Measurements from ENCODE around the gene ASTN1.

Gene ASTN1

GRCh38 chr1:177043597-177043996 lies 120.9 kb downstream of the ASTN1 start:
- no peak for TF ChIP-seq CTCF (IDR thresholded peaks at IDR 0.05; ENCODE audit: control insufficient read depth, insufficient read depth, low read depth, low read length, missing control alignments)
- no peak overlapping the region for H3K4me3 ChIP-seq (ENCODE audit: control insufficient read depth, low read depth, low read length)
- no peak for DNase-seq (ENCODE audit: low read depth)

- no peak for TF ChIP-seq CTCF (IDR thresholded peaks at IDR 0.05; ENCODE audit: control insufficient read depth, insufficient read depth, low read depth, low read length, missing control alignments)
- no peak for DNase-seq (ENCODE audit: low read depth)
- no peak overlapping the region for H3K4me3 ChIP-seq (ENCODE audit: control insufficient read depth, low read depth, low read length)
Observed at GRCh38 chr1:177035586-177035985, 128.9 kb downstream of the ASTN1 start.

GRCh38 chr1:177033628-177034027 lies 130.9 kb downstream of the ASTN1 start:
- no peak for TF ChIP-seq CTCF (IDR thresholded peaks at IDR 0.05; ENCODE audit: control insufficient read depth, insufficient read depth, low read depth, low read length, missing control alignments)
- no peak for DNase-seq (ENCODE audit: low read depth)
- H3K4me3 ChIP-seq (ENCODE audit: control insufficient read depth, low read depth, low read length) = no peak overlapping the region

- TF ChIP-seq CTCF (IDR thresholded peaks at IDR 0.05; ENCODE audit: control insufficient read depth, insufficient read depth, low read depth, low read length, missing control alignments) = no peak
- H3K4me3 ChIP-seq (ENCODE audit: control insufficient read depth, low read depth, low read length) = no peak overlapping the region
- no peak for DNase-seq (ENCODE audit: low read depth)
Observed at GRCh38 chr1:177032434-177032833, 132.1 kb downstream of the ASTN1 start.

GRCh38 chr1:177024623-177025022 lies 139.9 kb downstream of the ASTN1 start:
- DNase-seq (ENCODE audit: low read depth) = no peak
- no peak overlapping the region for H3K4me3 ChIP-seq (ENCODE audit: control insufficient read depth, low read depth, low read length)
- no peak for TF ChIP-seq CTCF (IDR thresholded peaks at IDR 0.05; ENCODE audit: control insufficient read depth, insufficient read depth, low read depth, low read length, missing control alignments)

GRCh38 chr1:177023726-177024125 lies 140.8 kb downstream of the ASTN1 start:
- no peak for TF ChIP-seq CTCF (IDR thresholded peaks at IDR 0.05; ENCODE audit: control insufficient read depth, insufficient read depth, low read depth, low read length, missing control alignments)
- H3K4me3 ChIP-seq (ENCODE audit: control insufficient read depth, low read depth, low read length) = no peak overlapping the region
- no peak for DNase-seq (ENCODE audit: low read depth)

- no peak for DNase-seq (ENCODE audit: low read depth)
- H3K4me3 ChIP-seq (ENCODE audit: control insufficient read depth, low read depth, low read length) = no peak overlapping the region
- TF ChIP-seq CTCF (IDR thresholded peaks at IDR 0.05; ENCODE audit: control insufficient read depth, insufficient read depth, low read depth, low read length, missing control alignments) = no peak
Observed at GRCh38 chr1:177023249-177023648, 141.3 kb downstream of the ASTN1 start.

All from AG09309 (cell line).